Umbilical cord (tissue), 2 donors: ENCODE measurements around the gene STK38. TPM values are rescaled to one million over a fixed set of nuclear protein-coding genes. Genes with fewer than 3 reads are reported as not detected.
A peak's percentile ranks its signal among the peaks of the same experiment; 100 is the strongest.

Experiments
- DNase-seq: peaks from one replicate; pipeline ENCODE4 v3.0.0-alpha.2; 2015; ENCODE audit warnings: low spot score
- total RNA-seq: library from RNA; depleted of rRNA; stranded (reverse); fragments of >200 nt; gene quantifications from one replicate; pipeline ENCODE4 v1.2.3, GENCODE V29; 2014; ENCODE audit warnings: low replicate concordance; ENCODE audit not compliant: insufficient read depth

Gene STK38
- total RNA-seq, 1 donor from 2014 or later: 21.2 TPM

GRCh38 chr6:36523936-36524499 is 23.3 kb downstream of the STK38 start:
- no peak for DNase-seq

- DNase-seq: no peak
These were observed 23.8 kb downstream of the STK38 start for GRCh38 chr6:36523451-36523850.

DNA sequence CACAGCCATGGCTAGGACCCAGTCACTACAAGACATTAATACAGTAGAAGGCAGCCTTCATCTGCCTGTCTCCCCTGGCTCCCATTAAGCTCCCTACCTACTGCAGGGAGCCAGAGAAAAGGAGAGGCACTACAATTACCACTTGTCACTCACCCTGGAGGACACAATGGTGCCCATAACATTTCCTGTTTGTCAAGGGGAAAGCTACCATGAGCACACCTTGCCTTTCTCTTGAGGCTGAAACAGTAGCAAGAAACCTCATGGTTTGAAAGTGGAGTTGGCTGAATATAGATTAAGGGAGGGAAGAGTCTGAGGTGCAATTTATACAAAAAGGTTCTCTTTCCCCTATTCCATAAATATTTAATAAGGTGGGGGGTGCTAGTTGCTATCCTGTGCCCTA is 27.9 kb downstream of the STK38 start:
- no peak for DNase-seq

- no peak for DNase-seq
These were observed 29.9 kb downstream of the STK38 start for GRCh38 chr6:36517408-36517807.

DNA sequence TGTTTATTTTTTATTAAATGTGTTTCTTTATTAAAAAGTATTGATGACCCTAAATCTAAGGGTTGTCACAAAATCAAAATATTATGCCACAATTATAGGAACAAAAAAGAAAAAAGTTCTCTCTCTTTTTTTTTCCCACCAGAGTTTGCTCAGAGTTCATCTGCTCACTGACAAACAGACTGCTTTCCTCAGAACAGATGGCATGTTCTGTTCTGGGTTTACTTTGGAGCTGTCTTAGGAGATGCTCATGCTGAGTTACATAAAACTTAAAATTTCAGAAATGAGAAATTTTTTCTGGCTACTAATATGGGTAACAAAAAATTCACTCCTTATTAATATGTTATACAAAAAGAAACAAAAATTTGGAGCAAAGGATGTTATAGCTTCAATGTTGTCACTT is 30.3 kb downstream of the STK38 start:
- DNase-seq: no peak

- no peak for DNase-seq
These were observed 30.7 kb downstream of the STK38 start for GRCh38 chr6:36516559-36516958.

GRCh38 chr6:36515844-36516243 is 31.4 kb downstream of the STK38 start:
- no peak for DNase-seq

DNA sequence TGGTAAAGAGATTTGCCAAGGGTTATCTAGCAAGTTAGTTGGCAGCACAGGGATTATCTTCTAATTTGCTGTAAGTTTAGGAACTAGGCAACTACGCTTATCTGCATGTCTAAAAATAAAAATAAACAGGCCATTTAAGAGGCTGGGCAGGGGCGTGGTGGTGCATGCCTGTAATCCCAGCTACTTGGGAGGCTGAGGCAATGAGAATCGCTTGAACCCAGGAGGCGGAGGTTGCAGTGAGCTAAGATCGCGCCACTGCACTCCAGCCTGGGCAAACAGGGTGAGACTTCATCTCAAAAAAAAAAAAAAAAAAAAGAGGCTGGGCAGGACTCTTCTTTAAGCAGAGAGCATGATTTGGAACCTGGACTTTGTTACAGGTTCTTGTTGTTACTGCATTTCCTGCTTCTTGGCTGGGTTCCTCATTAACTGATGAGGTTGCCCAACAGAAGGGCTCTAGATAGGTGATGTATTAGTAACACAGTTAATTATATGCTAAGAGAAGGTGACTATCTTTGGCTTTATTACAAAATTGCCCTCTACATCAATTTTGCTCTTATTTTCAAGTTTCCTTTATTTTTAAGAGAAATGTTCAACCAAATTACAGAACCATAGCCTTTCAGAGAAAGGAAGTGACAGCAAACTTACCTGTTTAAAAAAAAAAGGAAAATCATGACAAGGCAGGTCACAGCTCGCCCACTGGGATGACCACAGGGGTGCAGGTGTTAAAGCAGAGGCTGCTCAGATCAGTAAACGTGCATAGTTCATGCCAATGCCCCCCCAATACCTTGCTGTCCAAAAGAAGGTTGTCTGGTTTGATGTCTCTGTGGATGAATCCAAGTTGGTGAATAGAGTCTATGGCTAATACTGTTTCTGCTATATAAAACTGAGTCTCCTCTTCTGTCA is 32.5 kb downstream of the STK38 start:
- DNase-seq: no peak

GRCh38 chr6:36510365-36510764 is 36.9 kb downstream of the STK38 start:
- no peak for DNase-seq

- DNase-seq: no peak
These were observed 38.7 kb downstream of the STK38 start for GRCh38 chr6:36508532-36508931.

DNA sequence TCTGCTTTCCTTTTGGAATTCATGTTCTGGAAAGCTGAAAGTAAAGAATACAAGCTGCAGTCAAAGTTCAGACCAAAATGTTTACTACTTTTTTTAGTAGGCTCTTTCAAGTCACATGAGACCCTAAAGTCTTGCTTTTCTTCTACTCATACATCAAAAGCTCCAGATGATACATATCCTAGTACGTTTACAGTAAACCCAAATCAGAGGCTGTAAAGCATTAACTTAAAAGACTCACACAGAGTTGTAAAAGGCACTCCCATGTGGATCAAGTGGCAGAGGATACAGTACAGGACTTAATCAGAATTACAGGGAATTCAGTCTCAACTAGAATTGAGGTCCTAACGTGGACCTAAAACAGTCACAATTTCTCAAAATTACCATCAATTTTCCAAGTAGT is 40.7 kb downstream of the STK38 start:
- peak; percentile 86 for DNase-seq

- DNase-seq: no peak
These were observed 41.3 kb downstream of the STK38 start for GRCh38 chr6:36505744-36506534.

GRCh38 chr6:36504982-36505381 is 42.3 kb downstream of the STK38 start:
- peak; percentile 74 for DNase-seq

DNA sequence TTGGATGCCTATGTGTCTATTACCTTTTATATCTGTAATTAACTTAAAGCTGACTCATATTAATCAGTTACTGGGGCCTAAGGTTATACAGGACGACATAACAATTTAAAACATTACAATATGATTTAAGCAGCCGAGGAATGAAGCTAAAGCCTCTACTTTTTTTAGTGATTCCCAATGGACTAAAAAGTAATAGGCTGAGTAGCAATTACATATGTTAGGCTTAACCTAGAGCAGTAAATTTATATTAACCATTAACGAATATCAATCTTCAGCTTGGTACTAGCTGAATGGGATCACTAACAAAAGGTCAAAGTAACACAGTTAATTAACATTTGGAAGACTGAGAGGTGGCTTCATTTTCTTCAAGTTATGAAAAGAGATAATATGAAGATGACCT is 43.1 kb downstream of the STK38 start:
- DNase-seq: no peak

DNA sequence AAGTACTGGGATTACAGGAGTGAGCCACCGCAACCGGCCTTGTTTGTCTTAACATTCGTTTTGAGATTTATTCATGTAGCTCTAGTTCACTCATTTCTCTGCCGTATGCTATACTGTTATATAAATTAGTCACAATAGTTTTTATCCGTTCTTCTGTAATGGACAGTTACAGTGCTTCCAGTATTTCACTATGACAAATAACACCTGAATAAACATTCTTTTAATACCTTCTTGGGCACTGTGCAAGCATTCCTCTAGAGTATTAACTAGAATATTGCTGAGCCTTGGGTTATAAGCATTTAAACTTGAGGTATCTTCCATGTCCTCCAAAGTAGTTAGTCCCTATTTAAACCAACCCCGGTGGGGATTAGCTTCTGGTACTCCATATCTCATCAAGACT is 45.6 kb downstream of the STK38 start:
- DNase-seq: no peak

- no peak for DNase-seq
These were observed 47.4 kb downstream of the STK38 start for GRCh38 chr6:36499918-36500317.

- no peak for DNase-seq
These were observed 52.2 kb downstream of the STK38 start for GRCh38 chr6:36495086-36495485.

DNA sequence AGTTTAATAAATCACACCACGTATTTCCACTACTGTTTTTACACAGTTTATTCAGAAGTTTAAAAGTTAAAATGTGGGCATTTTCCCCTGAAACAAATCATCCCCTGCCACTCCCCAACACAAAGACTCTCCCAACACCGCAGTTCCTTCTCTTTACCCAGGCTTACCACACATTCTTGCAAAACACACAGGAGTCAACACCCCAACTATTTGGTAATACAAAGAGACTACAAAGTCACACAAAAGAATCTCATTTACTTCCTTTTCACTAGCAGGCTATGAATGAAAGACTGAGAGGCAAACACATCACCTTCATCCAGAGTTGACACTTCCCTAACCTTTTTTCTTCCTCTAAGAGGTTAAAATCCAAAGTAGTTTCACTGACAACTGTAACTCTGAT is 53.4 kb downstream of the STK38 start:
- no peak for DNase-seq

GRCh38 chr6:36493319-36493718 is 54.0 kb downstream of the STK38 start:
- no peak for DNase-seq

DNA sequence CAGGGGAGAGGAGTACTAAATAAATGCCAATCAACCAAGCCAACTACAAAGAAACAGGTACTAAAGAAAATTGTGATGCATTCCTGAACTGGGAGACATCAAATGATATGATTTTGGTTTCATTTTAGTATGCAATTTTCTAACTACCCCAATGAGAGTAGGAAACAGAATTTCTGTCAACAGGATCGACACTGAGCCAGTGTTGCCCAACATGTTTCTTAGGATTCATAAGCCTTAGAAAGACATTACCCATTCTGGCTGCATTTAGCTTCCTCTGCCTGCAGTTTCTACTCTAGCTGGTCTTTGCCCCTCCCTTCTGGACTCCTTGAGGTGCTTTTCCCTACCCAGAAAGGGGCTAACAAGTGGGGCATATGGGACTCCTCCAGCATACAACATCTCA is 54.7 kb downstream of the STK38 start:
- DNase-seq: peak; percentile 20

GRCh38 chr6:36492092-36492491 is 55.2 kb downstream of the STK38 start:
- DNase-seq: no peak

GRCh38 chr6:36491378-36491965 is 55.8 kb downstream of the STK38 start:
- no peak for DNase-seq
